Heart right ventricle (tissue), 16 donors: ENCODE data around the gene TECR. TPM values are rescaled to one million over a fixed set of nuclear protein-coding genes. Genes with fewer than 3 reads are reported as not detected.
"Not testable (repeated sequence)": the region's sequence is repeated elsewhere in the genome, so short reads cannot be mapped to it uniquely, and the experiment has no call there.

Source experiments
- ATAC-seq, 8 donors: fragments of 200-7000 bp; cut with Tn5 transposase; one replicate each; pipeline ENCODE4 v1.9.1; 2020; ENCODE audit warnings: mild to moderate bottlenecking in 8 of 8, moderate library complexity in 8 of 8, moderate number of reproducible peaks in 1 of 8
- DNase-seq, 2 donors: peaks; one replicate each; pipeline ENCODE4 v3.0.0-alpha.2; 2020
- H3K27ac ChIP-seq, 10 donors: fragments of 200-600 bp; sonication (generic) in 2 of 10; one replicate each; pipeline versions ENCODE4 v1.5.0 to v1.8.0; 2020 to 2022; ENCODE audit warnings: mild to moderate bottlenecking in 3 of 10
- H3K27me3 ChIP-seq, 7 donors: fragments of 200-600 bp; one replicate each; pipeline ENCODE4 v1.8.0; 2021 to 2022; ENCODE audit warnings: mild to moderate bottlenecking in 2 of 7
- H3K36me3 ChIP-seq, 9 donors: fragments of 200-600 bp; sonication (generic) in 1 of 9; one replicate each; pipeline versions ENCODE4 v1.5.0 to v1.8.0; 2020 to 2022; ENCODE audit warnings: mild to moderate bottlenecking in 2 of 9
- H3K4me1 ChIP-seq, 9 donors: fragments of 200-600 bp; sonication (generic) in 1 of 9; one replicate each; pipeline versions ENCODE4 v1.5.0 to v1.8.0; 2020 to 2022; ENCODE audit warnings: mild to moderate bottlenecking in 4 of 9
- H3K4me3 ChIP-seq, 10 donors: fragments of 200-600 bp; sonication (generic) in 2 of 10; one replicate each; pipeline versions ENCODE4 v1.5.0 to v1.8.0; 2020 to 2022; ENCODE audit warnings: mild to moderate bottlenecking in 7 of 10, moderate library complexity in 2 of 10
- H3K9me3 ChIP-seq, 11 donors: fragments of 200-600 bp in 10 of 11; sonication (generic) in 2 of 11; one replicate each; pipeline versions ENCODE4 v1.5.0 to v1.8.0; 2013 to 2022; ENCODE audit warnings: mild to moderate bottlenecking in 2 of 11, control low read depth in 1 of 11, moderate library complexity in 1 of 11
- CTCF ChIP-seq, 9 donors: fragments of 200-600 bp; sonication (generic) in 2 of 9; IDR thresholded peaks; one replicate each; pipeline versions ENCODE4 v1.5.0 to v1.8.0; 2021 to 2022; ENCODE audit warnings: antibody characterized with exemption in 9 of 9, mild to moderate bottlenecking in 5 of 9, moderate library complexity in 1 of 9
- WGBS, 2 donors: extraction: QIAGEN DNeasy Blood & Tissue Kit; methylation state at CpG; one replicate each; pipeline ENCODE4 v1.1.7; 2013; ENCODE audit warnings: inconsistent platforms in 1 of 2; 5-methylcytosine and 5-hydroxymethylcytosine counted together
- intact Hi-C, 10 donors: fragments of 100-400 bp; cut with DNase I; formaldehyde crosslinking; loops; one replicate each; pipeline versions ENCODE4 v1.11.1 to v1.14.2; 2022
- microRNA-seq, 2 donors: library from miRNA; unstranded; fragments of <30 nt; microRNA quantifications; one replicate each; pipeline ENCODE4 v1.2.0, GENCODE V29; 2021
- polyA plus RNA-seq, 2 donors: library from polyadenylated mRNA; stranded (reverse); fragments of 200-250 nt; gene quantifications; one replicate each; pipeline ENCODE4 v1.2.3, GENCODE V29; 2013
- total RNA-seq, 10 donors: library from RNA; stranded (reverse); fragmentation: NEBNext Ultra II Directional in 3 of 10; extraction: Animal tissue kit (Norgen Biotek cat#: 25700) in 3 of 10; gene quantifications; one replicate each; pipeline versions ENCODE4 v1.2.1 to v1.2.4, GENCODE V29; 2021 to 2023
- donor health status: Arrhythmogenic right ventricular cardiomyopathy.
- donor health status: ischemic (EF 13 %, LVEDD 7.1; RV severe dilation, severe dysfunction).
- donor health status: healthy with polysubstance abuse.
- donor health status: DM: no; HTN: yes; CAD: no.
- donor health status: DM: no; HTN: no; CAD: no.
- donor health status: ischemic (EF 25% LVEDD 6.9; RV normal size, moderate dysfunction).
- donor health status: ischemic (EF 25% LVEDD 5.7; RV mildly dilated, moderate dysfunction).
- donor health status: healthy.
- donor health status: DM: yes; HTN: yes; CAD: no.
- donor health status: Ischemic cardiomyopathy.
- donor health status: ischemic (EF 35%, LVEDD 5.7; RV mildly dilated, moderate dysfunction).
- donor health status: nonischemic (EF 11% LVEDD 7.7; RV severe dilation, severe dysfunction).
- donor health status: DM: yes; HTN: yes; CAD: no.
- donor health status: PGD.
- donor health status: ischemic (EF 29% LVEDD 5.4; RV normal size, mild dysfunction).
- donor health status: nonischemic (EF 23%, LVEDD 6.1; RV moderate dilation, normal function).

Gene TECR
- total and polyA plus RNA-seq, 12 donors: 61.4 to 194 (median 75.7) TPM

- intact Hi-C loops: no loop called here
- no peak for ATAC-seq
- DNase-seq: no peak
- 81 to 87% methylated on average over 4 of the region's 4 CpGs for WGBS, 2 donors
- H3K36me3 ChIP-seq: no peaks in the 10 kb centered on the region
- H3K9me3 ChIP-seq: no peaks in the 10 kb centered on the region
- TF ChIP-seq CTCF (IDR thresholded peaks at IDR 0.05): no peak
- H3K27me3 ChIP-seq: no peaks in the 10 kb centered on the region
- no peak overlapping the region for H3K27ac ChIP-seq
- H3K4me1 ChIP-seq: peaks cover 0 to 27% (median 0%) of the 10 kb centered on the region in 9 donors
- H3K4me3 ChIP-seq: no peak overlapping the region
Measured at GRCh38 chr19:14612657-14613056, 83.3 kb downstream of the TECR start.

GRCh38 chr19:14613399-14614098 lies 84.2 kb downstream of the TECR start:
- H3K36me3 ChIP-seq, intact Hi-C loops, DNase-seq, H3K4me3 ChIP-seq, ATAC-seq, H3K27me3 ChIP-seq, H3K9me3 ChIP-seq: not testable (repeated sequence)
- Histone ChIP-seq H3K27ac (peak overlapping the region in 1 of 10 donors; percentile 15), H3K4me1 (peaks cover 0 to 27% (median 0%) of the 10 kb centered on the region in 9 donors)
- 70 to 74% methylated on average over 14 of the region's 14 CpGs for WGBS, 2 donors

GRCh38 chr19:14614099-14614412 lies 84.7 kb downstream of the TECR start:
- TF ChIP-seq CTCF (IDR thresholded peaks at IDR 0.05): no peak
- H3K36me3 ChIP-seq: no peaks in the 10 kb centered on the region
- no peak overlapping the region for H3K4me3 ChIP-seq
- DNase-seq (no peak), ATAC-seq (peak in 3 of 8 donors; percentile 25 to 49 (median 42))
- no peaks in the 10 kb centered on the region for H3K27me3 ChIP-seq
- H3K9me3 ChIP-seq: peaks cover 0 to 10% (median 3%) of the 10 kb centered on the region in 11 donors
- H3K27ac ChIP-seq: peak overlapping the region in 2 of 10 donors; percentile 15 to 62
- intact Hi-C loops: no loop called here
- H3K4me1 ChIP-seq: peaks cover 0 to 27% (median 0%) of the 10 kb centered on the region in 9 donors
- 40 to 44% methylated on average over 4 of the region's 4 CpGs for WGBS, 2 donors

Small RNA genes lying within 50 kb of the gene (microRNA-seq; reads per million reads assigned to microRNA genes)
- gene MIR639: 0.51 to 0.60 reads per million in 2 donors

Other genes starting within 250 kb of the TECR start
- gene ADGRE5, start 148.2 kb upstream of the TECR start, total RNA-seq: 10 to 100 TPM; 24.0 to 58.0 (median 32.8) TPM
- gene ADGRE5, start 148.2 kb upstream of the TECR start, polyA plus RNA-seq: 10 to 100 TPM; 14.5 to 30.6 TPM
- gene DDX39A, start 110.3 kb upstream of the TECR start, total RNA-seq: 10 to 100 TPM; 15.4 to 39.6 (median 21.7) TPM
- 100 to 1,000 TPM in 1 of 2 donors, 10 to 100 TPM in 1; 78.3 to 110 TPM for gene DDX39A, start 110.3 kb upstream of the TECR start, polyA plus RNA-seq
- 100 to 1,000 TPM in 9 of 10 donors, 10 to 100 TPM in 1; 85.2 to 176 (median 126) TPM for gene PKN1, start 96.3 kb upstream of the TECR start, total RNA-seq
- 100 to 1,000 TPM; 108 to 146 TPM for gene PKN1, start 96.3 kb upstream of the TECR start, polyA plus RNA-seq
- gene PTGER1, start 54.2 kb upstream of the TECR start, total RNA-seq: under 1 TPM in 1 of 10 donors, not detected in 9; 0.17 TPM
- under 1 TPM in 1 of 2 donors, not detected in 1; 0.16 TPM for gene PTGER1, start 54.2 kb upstream of the TECR start, polyA plus RNA-seq
- 10 to 100 TPM; 41.6 to 51.5 (median 45.8) TPM for gene GIPC1, start 33.5 kb upstream of the TECR start, total RNA-seq
- gene GIPC1, start 33.5 kb upstream of the TECR start, polyA plus RNA-seq: 10 to 100 TPM; 57.3 to 84.1 TPM
- 10 to 100 TPM; 40.3 to 99.0 (median 46.4) TPM for gene DNAJB1, start 11.2 kb upstream of the TECR start, total RNA-seq
- gene DNAJB1, start 11.2 kb upstream of the TECR start, polyA plus RNA-seq: 10 to 100 TPM; 23.6 to 44.2 TPM
- 100 to 1,000 TPM; 347 to 525 (median 467) TPM for gene NDUFB7, start 42.5 kb downstream of the TECR start, total RNA-seq
- 1,000 to 10,000 TPM; 1,131 to 1,673 TPM for gene NDUFB7, start 42.5 kb downstream of the TECR start, polyA plus RNA-seq
- under 1 TPM in 1 of 10 donors, not detected in 9; 0.12 TPM for gene CLEC17A, start 53.5 kb downstream of the TECR start, total RNA-seq
- gene CLEC17A, start 53.5 kb downstream of the TECR start, polyA plus RNA-seq: not detected
- under 1 TPM in 7 of 10 donors, not detected in 3; 0.15 to 0.78 (median 0.26) TPM for gene ADGRE3, start 145.2 kb downstream of the TECR start, total RNA-seq
- gene ADGRE3, start 145.2 kb downstream of the TECR start, polyA plus RNA-seq: under 1 TPM in 1 of 2 donors, not detected in 1; 0.01 TPM
- 10 to 100 TPM in 2 of 10 donors, 1 to 10 TPM in 8; 5.8 to 10.3 (median 8.5) TPM for gene ZNF333, start 160.5 kb downstream of the TECR start, total RNA-seq
- 10 to 100 TPM in 1 of 2 donors, 1 to 10 TPM in 1; 4.2 to 12.8 TPM for gene ZNF333, start 160.5 kb downstream of the TECR start, polyA plus RNA-seq
- 1 to 10 TPM in 4 of 10 donors, under 1 TPM in 6; 0.17 to 5.0 (median 0.87) TPM for gene ADGRE2, start 249.0 kb downstream of the TECR start, total RNA-seq
- under 1 TPM; 0.38 to 0.44 TPM for gene ADGRE2, start 249.0 kb downstream of the TECR start, polyA plus RNA-seq